Activated T-cell treated with anti-CD3 and anti-CD28 coated beads for 24 hours (primary cell): ENCODE measurements around the gene ENO3.

Source experiments
- DNase-seq: peaks from one replicate; pipeline ENCODE4 v3.0.0-alpha.2; 2020; ENCODE audit warnings: low read depth

The ENO3 gene

DNA sequence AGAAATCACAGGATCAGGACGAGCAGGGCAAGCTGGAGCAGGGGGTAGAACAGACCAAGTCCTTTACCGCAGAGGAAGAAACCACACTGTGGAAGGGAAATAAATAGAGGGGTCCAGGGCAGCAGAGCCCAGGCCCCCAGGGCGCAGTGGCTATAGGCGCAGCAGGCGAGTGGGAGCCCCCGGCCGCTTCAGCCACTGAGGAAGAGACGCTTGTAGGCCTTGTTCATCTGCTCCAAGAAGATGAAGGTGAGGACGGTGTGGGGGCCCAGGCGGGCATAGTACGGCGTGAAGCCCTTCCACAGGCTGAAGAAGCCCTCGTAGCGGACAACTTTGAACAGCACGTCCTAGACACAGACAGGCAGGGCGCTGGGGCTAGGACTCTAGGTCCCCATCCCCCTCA is 13.4 kb upstream of the ENO3 start:
- no peak for DNase-seq

- DNase-seq = no peak
These were observed 12.8 kb upstream of the ENO3 start for GRCh38 chr17:4938069-4938491.

GRCh38 chr17:4938688-4939545 is 12.0 kb upstream of the ENO3 start:
- no peak for DNase-seq

- no peak for DNase-seq
These were observed 11.4 kb upstream of the ENO3 start for GRCh38 chr17:4939546-4939795.

- peak; percentile 94 for DNase-seq
These were observed 10.9 kb upstream of the ENO3 start, which contains the start of the genes RNF167 and SLC25A11 for GRCh38 chr17:4939796-4940554. TSS of gene RNF167 (plus strand) at chr17:4940268. CDS start at chr17:4940910, 642 bp downstream. TSS of gene SLC25A11 (minus strand) at chr17:4940046. CDS start at chr17:4939910, 136 bp downstream.

DNA sequence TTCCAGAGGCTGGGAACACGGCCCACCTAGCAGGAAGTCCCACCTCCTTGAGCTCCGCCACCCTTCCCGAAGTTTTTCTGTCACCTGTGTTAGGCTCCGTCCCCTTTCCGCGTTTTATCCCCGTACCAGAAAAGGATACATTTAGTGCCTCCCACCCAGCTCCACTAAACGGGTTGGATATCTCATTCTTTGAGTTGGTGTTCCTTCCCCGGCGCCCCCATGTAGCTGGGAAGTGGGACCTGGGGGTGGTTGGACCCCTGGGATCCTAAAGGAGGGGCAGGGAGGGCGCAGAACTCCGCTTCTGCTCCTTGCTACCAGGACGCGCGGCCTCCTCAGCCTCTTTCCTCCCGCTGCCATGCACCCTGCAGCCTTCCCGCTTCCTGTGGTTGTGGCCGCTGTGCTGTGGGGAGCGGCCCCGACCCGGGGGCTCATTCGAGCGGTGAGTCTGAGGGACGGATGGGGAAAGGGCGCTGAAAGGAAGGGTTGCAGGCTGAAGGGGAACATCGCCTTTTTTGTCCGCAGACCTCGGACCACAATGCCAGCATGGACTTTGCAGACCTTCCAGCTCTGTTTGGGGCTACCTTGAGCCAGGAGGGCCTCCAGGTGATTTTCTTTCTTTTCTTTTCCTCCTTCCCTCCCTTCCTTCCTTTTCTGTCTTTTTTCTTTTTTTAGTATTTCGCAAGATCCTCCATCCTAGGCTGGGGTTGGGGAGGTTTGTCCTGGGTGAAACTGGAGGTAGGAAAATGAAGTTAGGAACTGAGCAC is 10.2 kb upstream of the ENO3 start:
- no peak for DNase-seq

DNA sequence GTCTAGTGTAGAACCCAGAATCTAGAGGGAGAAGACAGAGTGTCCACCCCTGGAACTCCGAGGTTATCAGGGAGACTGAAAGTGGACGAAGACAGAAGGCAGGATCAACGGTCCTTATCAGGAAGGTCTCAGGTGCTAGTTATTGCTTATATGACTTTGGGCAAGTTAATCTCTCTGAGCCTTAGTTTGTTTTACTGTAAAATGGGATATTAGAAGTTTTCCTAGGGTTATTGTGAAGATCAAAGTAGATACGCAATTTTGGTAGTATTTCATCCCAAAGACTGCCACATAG is 9.7 kb upstream of the ENO3 start:
- DNase-seq = no peak

DNA sequence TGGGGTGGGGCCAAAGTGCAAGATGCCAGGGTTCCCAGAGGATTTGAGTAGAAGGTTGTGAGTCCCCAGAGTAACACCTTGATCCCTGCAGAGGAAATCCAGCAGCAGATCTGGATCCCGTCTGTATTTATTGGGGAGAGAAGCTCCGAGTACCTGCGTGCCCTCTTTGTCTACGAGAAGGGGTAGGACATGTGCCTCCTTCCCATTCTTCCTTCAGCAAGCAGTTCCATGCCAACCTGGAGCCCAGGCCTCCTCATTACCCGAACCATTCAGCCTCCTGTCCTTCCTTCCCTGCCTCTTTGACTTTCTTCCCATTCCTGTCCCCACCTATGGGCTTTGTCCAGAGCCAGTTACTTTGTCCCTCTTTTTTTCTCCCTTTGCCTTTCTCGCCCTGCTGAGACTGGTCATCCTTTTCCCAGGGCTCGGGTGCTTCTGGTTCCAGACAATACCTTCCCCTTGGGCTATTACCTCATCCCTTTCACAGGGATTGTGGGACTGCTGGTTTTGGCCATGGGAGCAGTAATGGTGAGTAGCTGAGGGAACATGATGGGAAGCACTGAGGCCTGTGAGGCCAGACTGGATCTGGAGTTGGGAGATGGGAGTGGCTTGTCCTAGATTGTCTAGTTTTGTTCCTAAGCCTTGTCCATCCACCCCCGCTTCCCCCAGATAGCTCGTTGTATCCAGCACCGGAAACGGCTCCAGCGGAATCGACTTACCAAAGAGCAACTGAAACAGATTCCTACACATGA is 8.0 kb upstream of the ENO3 start:
- DNase-seq = no peak

- no peak for DNase-seq
These were observed 6.8 kb upstream of the ENO3 start for GRCh38 chr17:4944163-4944553.

- DNase-seq = no peak
These were observed 6.3 kb upstream of the ENO3 start for GRCh38 chr17:4944554-4945175.

DNA sequence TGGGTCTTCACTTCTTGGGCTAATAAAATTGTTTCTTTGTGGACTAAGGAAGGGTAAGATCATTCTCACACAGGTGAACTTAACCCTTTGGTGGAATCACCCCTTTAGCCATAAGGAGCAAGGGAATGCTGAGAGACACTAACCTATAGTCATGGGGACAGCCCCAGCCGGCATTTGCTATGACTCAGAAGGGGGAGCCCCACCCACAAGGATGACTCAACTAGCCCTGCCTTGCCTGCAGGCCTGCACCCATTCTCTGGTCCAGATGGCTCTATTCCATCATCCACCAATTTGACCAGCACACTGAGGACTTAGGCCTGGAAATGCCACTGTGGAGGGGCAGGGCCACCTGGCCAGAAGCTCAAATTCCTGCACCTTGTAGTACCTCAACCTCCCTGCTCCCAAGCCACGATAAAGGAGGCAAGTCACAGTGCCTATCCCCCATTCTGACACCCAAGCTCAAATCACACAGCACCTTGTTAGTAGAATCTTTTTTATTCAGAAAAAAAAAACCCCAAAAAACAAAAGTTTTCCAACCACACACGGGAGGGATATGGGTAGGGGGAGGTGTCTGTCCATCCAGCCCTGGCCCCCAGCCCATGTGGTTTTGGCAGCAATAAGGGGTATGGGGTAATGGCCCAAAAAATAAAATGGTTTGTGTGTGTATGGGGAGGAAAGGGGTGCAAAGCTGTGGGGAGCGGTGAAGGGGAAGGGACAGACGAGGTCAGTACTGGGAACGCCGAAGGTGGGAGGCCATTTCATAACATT is 5.6 kb upstream of the ENO3 start:
- peak; percentile 84 for DNase-seq

DNA sequence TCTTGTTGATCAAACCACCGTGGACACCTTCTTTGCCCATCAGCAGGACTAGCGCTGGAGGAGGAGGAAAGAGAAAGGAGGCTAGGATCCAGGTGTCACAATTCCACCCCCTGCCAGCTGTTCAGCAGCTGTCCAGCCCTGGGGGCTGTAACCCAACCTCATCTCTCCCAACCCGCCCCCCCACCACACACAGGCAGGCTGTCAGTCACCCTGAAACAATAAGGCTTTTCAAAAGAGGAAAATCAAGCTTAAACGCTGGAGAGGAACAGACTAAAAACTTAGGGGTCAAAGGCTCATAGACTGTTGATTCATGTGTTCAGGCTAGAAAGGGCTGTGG is 5.0 kb upstream of the ENO3 start:
- DNase-seq = no peak

- DNase-seq = no peak
These were observed 4.5 kb upstream of the ENO3 start for GRCh38 chr17:4946312-4946976.

- DNase-seq = no peak
These were observed 3.9 kb upstream of the ENO3 start for GRCh38 chr17:4947010-4947410.

GRCh38 chr17:4947411-4948165 is 3.3 kb upstream of the ENO3 start:
- DNase-seq = peak; percentile 62

GRCh38 chr17:4948166-4948930 is 2.6 kb upstream of the ENO3 start, which contains the start of gene PFN1:
TSS of gene PFN1 (minus strand) at chr17:4948530. CDS start at chr17:4948394, 136 bp downstream.
- peak; percentile 88 for DNase-seq

DNA sequence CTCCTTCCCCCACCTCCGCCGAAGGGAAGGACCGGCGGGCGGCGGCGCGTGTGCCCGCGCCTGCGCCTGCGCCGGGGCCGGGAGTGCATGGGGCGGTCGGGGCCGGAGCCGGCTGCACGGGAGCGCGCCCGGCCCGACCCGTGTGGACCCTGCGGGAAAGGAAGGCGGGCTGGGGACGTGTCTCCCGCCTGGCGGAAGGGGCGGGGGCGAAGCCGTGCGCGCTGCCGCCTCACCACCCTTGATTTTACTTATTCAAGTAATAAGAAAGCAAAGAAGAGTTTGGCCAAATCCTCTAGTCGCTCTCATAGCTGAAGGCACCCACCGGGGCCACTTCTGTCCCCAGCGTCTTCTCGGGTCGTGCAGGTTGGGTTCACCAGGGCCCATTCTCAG is 2.0 kb upstream of the ENO3 start:
- DNase-seq = peak; percentile 77

DNA sequence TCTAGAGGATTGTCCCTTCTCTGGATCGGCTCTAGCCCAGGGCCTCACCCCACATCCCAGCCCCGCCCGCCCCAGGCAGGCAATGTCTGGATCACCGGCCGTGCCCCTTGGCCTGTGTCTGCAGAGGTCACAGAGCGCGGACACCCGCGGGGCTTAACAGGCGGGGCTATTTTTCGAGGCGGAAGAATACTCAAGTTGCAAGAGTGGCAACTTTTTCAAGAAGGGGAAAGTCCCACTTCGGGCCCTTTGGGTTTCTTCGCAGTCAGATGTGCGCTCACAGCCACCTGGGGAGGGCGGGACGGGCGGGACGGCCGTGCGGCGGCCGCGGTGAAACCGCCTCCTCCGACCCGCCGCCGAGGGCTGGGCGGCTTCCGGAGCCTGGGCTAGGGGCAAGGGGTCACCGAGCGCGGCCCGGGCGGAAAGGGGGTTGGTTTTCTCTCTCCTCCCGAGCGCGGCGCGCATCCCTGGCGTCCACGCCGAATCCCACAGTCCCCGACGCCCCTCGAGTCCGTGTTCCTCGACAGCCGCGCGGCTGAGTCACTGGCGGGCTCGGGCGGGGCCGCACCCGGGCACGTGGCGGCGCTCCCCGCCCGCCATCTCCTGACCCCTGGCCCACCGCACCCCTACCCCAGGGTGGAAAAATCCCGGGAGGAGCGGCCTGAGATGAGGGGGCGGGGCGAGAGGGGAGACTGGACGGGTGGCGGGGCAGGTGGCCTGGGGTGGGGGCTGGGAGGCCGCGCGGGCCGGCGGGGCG is 1.4 kb upstream of the ENO3 start:
- peak; percentile 64 for DNase-seq
